Measurements from ENCODE around the gene PGBD5. TPM values are rescaled to one million over a fixed set of nuclear protein-coding genes. Genes with fewer than 3 reads are reported as not detected.

PGBD5 gene
- total RNA-seq, 1 donor from 2014 or later, result not detected

GRCh38 chr1:230326971-230327891 lies 98.9 kb downstream of the PGBD5 start:
- intact Hi-C loops (cut with micrococcal nuclease), result no loop called here

DNA sequence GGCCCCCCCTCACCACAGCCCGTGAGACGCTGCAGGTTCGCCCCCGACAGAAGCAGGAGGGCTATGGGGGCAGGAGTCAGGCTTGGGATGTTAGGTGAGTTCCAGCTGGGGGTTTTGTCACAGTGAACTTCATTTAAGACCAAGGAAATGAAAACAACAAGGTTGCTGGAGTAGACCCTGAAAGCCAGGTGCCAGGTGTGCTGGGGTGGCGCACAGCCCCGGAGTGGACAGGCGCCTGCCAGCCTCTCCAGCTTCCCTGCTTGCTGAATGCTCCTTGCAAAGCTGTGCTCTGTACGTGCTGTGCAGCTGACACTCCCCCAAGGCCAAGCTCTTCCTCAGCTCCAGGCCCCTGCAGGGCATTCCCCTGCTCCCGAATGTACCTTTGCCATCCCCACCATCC lies 102.4 kb downstream of the PGBD5 start:
- intact Hi-C loops (cut with micrococcal nuclease), result no loop called here

- intact Hi-C loops (cut with micrococcal nuclease), result no loop called here
Observed at GRCh38 chr1:230322967-230323547, 103.1 kb downstream of the PGBD5 start.

DNA sequence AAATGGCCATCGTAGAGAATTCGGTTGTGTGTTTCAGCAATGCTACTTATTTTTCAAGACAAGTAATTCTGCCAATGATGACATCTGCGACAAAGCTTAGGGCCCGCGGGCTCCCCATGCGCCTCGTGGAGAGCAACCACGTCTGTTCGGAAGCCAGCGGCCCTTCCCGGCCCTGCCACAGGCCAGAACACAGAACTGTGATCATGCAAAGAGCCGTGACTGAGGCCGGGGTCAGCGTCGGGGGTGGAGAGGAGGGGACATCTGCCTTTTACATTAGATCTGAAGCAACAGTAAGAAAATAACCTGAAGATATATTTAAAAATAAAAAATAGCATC lies 103.7 kb downstream of the PGBD5 start:
- intact Hi-C loops (cut with micrococcal nuclease), result no loop called here

GRCh38 chr1:230321741-230322420 lies 104.3 kb downstream of the PGBD5 start:
- intact Hi-C loops (cut with micrococcal nuclease), result no loop called here

DNA sequence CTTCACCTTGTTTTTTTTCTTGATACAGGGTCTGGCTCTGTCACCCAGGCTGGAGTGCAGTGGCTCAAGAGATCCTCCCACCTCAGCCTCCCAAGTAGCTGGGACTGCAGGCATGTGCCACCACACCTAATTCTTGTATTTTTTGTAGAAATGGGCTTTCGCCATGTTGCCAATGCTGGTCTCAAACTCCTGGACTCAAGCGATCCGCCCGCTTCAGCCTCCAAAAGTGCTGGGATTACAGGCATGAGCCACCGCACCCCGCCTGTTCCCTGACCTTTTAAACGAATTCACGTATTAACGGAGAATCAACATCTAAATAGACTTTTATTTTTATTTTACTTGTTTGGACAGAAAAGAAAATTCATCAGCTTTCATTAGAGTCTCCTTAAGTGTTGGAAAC lies 104.8 kb downstream of the PGBD5 start:
- intact Hi-C loops (cut with micrococcal nuclease), result no loop called here

- intact Hi-C loops (cut with micrococcal nuclease), result no loop called here
Observed at GRCh38 chr1:230320804-230321203, 105.3 kb downstream of the PGBD5 start.

DNA sequence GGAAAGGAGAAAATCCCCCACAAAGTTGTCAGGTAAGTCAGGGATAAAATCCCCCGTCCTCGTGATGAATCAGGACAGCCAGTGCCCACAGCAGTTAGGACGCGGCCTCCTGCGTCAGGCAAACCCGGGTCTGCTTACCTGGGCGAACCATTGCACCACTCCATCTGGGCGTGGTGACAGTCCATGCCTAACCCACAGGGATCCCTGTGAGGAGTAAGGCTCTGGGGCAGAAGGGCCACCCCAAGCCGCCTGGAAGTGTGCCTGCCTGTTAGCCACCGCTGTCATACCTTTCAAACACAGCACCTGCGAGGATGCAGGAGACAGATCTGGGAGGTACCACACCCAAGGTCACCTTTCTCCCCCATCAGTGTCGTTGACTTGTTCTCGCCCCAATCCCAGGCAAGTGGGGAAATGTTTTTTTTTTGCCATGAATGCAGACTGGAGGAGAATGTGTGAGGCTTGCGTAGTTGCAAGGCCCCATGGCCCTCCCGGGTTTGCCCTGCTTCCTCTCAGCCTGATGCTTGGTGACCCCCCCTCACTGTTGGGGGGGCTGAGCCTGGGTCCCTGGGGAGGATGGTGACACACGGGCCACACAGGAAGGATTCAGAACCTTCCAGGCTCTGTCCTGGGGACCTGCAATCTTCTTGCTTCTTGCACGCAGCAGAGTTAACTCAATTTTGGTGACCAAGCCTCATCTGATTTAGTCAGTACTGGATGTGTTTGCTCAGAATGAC lies 107.0 kb downstream of the PGBD5 start:
- intact Hi-C loops (cut with micrococcal nuclease), result no loop called here

GRCh38 chr1:230317823-230318819 lies 108.0 kb downstream of the PGBD5 start:
- intact Hi-C loops (cut with micrococcal nuclease), result no loop called here

- intact Hi-C loops (cut with micrococcal nuclease), result no loop called here
Observed at GRCh38 chr1:230316864-230317745, 109.0 kb downstream of the PGBD5 start.

DNA sequence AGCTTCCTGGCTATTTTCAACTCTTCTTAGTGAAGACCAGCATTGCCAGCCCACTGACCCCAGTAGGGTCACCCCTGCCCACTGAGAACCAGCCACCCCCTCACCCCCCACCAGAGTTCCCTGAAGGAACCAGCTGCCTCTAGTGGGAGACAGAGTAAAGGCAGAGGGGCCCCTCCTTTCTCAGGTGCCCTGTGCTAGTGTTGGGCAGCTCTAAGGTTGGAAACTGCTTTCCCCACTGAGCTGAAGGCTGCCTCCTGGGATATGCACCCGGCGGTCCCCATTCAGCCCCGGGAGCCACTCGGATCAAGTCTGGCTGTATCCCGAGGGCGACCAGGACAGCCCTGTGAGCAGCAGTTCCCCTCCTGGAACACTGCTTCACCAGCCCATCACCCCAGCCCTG lies 111.0 kb downstream of the PGBD5 start:
- intact Hi-C loops (cut with micrococcal nuclease), result no loop called here

- intact Hi-C loops (cut with micrococcal nuclease), result loop anchor here (5.0 kb wide), 1 partner anchor 147 kb away; no protein-coding TSS in a partner anchor
Observed at GRCh38 chr1:230314142-230314470, 112.0 kb downstream of the PGBD5 start.

DNA sequence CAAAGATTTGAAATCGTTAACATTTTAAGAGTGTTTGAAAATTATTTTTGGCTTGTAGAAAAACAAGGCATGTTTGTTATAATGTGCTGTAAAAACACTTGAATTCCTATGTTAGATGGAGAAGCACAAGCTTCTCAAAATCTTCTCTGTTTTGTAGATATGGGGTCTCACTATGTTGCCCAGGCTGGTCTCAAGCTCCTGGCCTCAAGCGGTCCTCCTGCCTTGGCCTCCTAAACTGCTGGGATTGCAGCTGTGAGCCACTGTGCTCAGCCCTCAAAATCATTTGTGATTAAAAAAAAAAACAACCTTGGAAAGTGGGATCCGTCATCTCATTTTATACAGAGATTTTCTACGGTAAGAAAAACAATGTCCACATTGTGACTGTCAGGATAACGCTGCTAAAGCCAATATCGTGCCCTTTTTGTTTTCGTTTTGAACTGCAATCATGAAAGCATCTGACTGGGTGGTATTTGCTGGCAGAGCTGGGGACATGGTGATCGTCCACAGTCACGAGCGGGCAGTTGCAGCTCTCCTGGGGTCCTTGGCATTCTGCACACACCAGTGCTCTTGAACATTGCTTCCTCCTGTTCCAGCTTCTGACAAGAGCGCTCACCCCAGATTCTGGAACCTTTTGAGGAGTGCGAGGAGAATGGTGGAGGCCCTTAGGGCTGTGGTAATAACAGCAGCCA lies 112.5 kb downstream of the PGBD5 start:
- intact Hi-C loops (cut with micrococcal nuclease), result loop anchor here (5.0 kb wide), 1 partner anchor 146 kb away; no protein-coding TSS in a partner anchor

- intact Hi-C loops (cut with micrococcal nuclease), result loop anchor here (5.0 kb wide), 1 partner anchor 145 kb away; no protein-coding TSS in a partner anchor
Observed at GRCh38 chr1:230312676-230313075, 113.5 kb downstream of the PGBD5 start.

DNA sequence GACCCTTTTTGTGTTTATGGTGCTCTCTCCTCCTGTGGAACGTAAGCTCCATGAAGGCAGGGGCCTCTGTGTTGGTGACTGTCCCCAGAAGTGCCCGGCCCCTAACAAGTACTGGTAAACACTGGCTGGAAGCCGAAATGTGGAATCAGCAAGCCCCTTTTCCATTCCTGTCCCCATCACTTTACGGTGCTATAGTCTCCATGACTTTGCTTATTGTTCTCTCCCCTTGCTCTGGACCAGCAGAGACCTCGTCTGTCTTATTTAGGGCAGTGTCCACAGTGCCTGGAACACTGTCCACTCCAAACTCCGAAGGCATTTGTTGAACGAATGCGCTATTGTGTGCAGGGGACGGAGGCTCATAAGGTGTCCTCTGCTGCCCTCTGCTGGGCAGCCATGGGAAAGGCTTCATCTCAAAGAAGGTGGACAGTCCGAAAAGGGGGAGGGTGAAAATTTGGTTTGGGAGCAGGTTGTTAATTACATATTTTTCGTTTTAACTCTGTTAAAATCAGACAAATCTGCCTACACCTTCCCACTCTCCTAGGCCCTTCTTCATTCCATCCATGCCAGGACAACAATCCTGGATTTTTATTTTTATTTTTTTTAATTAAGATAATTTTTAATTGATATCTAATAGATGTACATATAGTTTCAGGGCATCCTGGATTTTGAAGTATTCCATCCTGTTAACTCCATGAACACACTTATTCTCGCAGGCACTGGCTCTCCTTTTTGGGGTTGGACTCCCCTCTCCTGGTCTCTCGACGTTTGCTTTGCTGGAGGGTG lies 115.6 kb downstream of the PGBD5 start:
- intact Hi-C loops (cut with micrococcal nuclease), result loop anchor here (1.0 to 5.0 kb wide), 4 partner anchors 143 to 649 kb away; partner anchors contain the start of gene GALNT2

- intact Hi-C loops (cut with micrococcal nuclease), result loop anchor here (1.0 to 5.0 kb wide), 4 partner anchors 142 to 648 kb away; partner anchors contain the start of gene GALNT2
Observed at GRCh38 chr1:230309646-230310177, 116.4 kb downstream of the PGBD5 start.

- intact Hi-C loops (cut with micrococcal nuclease), result no loop called here
Observed at GRCh38 chr1:230308821-230309220, 117.3 kb downstream of the PGBD5 start.

All from T-helper 2 cell treated with Interferon-gamma antibody and Interleukin-4, amounts not matched to agents 100 ng/mL and 5 ng/mL, for 36 hours (primary cell).